GM18505 (cell line): ENCODE measurements around the gene SNAP47.

Source experiments
- ATAC-seq: cut with Tn5 transposase; IDR thresholded peaks from one replicate; pipeline ENCODE4 v1.9.1; 2021; ENCODE audit not compliant: unreplicated experiment
- POLR2A ChIP-seq: IDR thresholded peaks from 4 replicates; pipeline ENCODE4 v1.6.1; 2011; ENCODE audit warnings: borderline replicate concordance; ENCODE audit not compliant: insufficient read depth, insufficient read length; ENCODE audit errors: extremely low read depth

The SNAP47 gene

GRCh38 chr1:227805606-227806197 is 70.5 kb downstream of the SNAP47 start:
- TF ChIP-seq POLR2A: no peak
- ATAC-seq: no peak

GRCh38 chr1:227808566-227808965 is 73.3 kb downstream of the SNAP47 start:
- no peak for ATAC-seq
- TF ChIP-seq POLR2A: no peak

DNA sequence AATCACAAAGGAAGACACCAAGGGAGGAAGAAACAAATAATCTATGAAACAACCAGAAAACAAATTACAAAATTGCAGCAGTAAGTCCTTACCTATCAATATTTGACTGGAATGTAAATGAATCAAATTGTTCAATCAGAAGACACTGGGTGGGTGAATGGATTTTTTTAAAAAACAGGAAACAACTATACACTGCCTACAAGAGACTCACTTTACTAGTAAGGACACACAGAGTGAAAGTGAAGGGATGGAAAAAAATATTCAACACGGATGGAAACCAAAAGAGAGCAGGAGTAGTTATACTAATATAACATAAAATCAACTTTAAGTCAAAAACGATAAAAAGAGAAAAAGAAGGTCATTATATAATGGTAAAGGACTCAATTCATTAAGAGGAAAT is 73.8 kb downstream of the SNAP47 start:
- no peak for TF ChIP-seq POLR2A

GRCh38 chr1:227813962-227814361 is 78.7 kb downstream of the SNAP47 start:
- no peak for ATAC-seq
- no peak for TF ChIP-seq POLR2A

More for the DNA sequence above, 73.8 kb downstream of the SNAP47 start:
- ATAC-seq: no peak

GRCh38 chr1:227815468-227816409 is 80.5 kb downstream of the SNAP47 start, which contains the start of gene PRSS38:
TSS of gene PRSS38 (plus strand) at chr1:227815675. CDS start at chr1:227815717, 42 bp downstream.
- TF ChIP-seq POLR2A: no peak

GRCh38 chr1:227816750-227817446 is 81.7 kb downstream of the SNAP47 start:
- TF ChIP-seq POLR2A: no peak
- ATAC-seq: no peak

More at GRCh38 chr1:227815468-227816409, 80.5 kb downstream of the SNAP47 start, which contains the start of gene PRSS38:
- ATAC-seq: no peak

- no peak for ATAC-seq
- TF ChIP-seq POLR2A: no peak
Observed at GRCh38 chr1:227823537-227823936, 88.3 kb downstream of the SNAP47 start.

- no peak for TF ChIP-seq POLR2A
- no peak for ATAC-seq
Observed at GRCh38 chr1:227824204-227824603, 89.0 kb downstream of the SNAP47 start.

DNA sequence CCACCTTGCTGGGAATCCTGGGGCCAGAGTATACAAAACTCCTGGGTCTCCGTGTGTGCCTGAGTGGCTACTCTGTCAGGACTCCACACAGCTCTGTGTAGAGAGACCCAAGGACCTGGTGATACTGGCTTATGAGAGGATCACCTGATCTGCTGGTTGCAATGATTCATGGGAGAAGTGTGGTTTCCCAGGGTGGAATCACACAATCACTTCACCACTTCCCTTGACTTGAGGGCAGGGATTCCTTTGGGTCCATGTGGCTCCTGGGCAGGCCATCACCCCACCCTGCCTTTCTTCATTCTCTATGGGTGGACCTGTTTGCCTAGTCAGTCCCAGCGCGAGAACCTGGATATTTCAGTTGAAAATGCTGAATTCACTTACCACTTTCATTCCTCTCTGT is 93.6 kb downstream of the SNAP47 start:
- TF ChIP-seq POLR2A: no peak
- ATAC-seq: no peak
